Fibroblast of villous mesenchyme (primary cell): ENCODE results near the gene GFOD2. TPM values are rescaled to one million over a fixed set of nuclear protein-coding genes. Genes with fewer than 3 reads are reported as not detected.
"Not testable (repeated sequence)": the region's sequence is repeated elsewhere in the genome, so short reads cannot be mapped to it uniquely, and the experiment has no call there.

Experiments used
- DNase-seq: peaks from one replicate; pipeline ENCODE4 v3.0.0-alpha.2; 2010; ENCODE audit warnings: low read depth
- H3K4me3 ChIP-seq: 2 replicates; pipeline ENCODE4 v1.5.1; 2011; ENCODE audit warnings: low read depth, mild to moderate bottlenecking, low read length
- CTCF ChIP-seq: IDR thresholded peaks from 2 replicates; pipeline ENCODE4 v1.5.1; 2012; ENCODE audit warnings: low read depth, mild to moderate bottlenecking, low read length; ENCODE audit not compliant: insufficient read depth
- total RNA-seq: library from RNA; depleted of rRNA; stranded (reverse); fragments of >200 nt; gene quantifications from 2 replicates; pipeline ENCODE4 v1.2.3, GENCODE V29; 2012

The GFOD2 gene
- total RNA-seq, 1 donor = 15.5 TPM

DNA sequence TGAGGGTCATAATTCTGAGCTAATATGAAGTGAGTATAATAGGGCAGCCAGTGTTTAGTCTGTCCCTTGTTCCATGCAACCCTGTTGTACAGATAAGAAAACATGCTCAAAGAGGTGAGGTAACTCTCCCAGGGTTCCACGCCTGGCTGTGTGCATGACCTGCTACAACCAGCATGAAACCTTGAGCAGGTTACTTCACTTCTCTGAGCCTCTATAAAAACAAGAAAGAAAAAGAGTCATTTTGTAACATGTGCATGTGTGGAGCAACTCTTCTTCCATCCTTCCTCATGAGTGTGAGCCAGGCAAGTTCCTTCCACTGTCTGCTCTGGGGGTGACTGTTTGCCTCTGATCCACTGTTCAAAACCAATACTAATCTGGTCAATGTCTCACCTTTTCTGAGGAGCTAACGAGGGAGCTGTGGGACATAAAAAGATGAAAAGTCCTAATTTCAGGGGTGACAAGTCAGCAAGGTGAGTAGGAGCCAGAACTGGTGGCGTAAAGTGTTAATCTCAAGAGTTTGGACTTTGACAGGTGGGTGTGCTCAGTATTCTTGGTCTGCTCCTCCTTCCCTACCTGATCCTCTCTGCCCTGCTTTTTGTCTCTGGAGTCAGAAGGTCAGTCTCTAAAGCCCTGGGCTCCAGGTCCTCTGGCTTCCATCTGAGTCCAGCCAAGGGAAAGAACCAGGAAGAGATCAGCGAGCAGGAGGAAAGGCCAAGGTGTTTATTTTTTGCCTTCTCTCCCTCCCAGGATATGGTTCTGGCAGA, 21.5 kb downstream of the GFOD2 start:
- DNase-seq = no peak
- H3K4me3 ChIP-seq = no peak overlapping the region
- no peak for TF ChIP-seq CTCF

DNA sequence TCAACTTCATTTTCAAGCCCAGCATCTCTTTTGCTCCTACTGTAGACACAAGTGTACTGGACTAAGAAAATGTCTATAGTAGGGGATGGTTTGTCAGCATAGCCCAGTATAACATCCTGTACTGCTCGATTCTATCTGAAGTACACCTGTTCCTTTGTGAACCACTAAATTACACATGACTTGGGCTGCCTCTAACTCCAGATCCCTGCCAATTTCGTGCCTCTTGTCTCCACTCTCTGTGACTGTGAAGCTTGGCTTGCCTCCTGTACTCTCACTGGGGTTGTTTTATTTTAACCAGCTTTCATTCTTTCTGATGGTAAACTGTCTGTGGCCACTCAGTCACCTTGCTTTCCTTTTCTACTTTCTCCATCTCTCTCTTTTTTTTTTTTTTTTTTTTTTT, 24.5 kb downstream of the GFOD2 start:
- H3K4me3 ChIP-seq = no peak overlapping the region
- no peak for DNase-seq
- TF ChIP-seq CTCF = no peak

DNA sequence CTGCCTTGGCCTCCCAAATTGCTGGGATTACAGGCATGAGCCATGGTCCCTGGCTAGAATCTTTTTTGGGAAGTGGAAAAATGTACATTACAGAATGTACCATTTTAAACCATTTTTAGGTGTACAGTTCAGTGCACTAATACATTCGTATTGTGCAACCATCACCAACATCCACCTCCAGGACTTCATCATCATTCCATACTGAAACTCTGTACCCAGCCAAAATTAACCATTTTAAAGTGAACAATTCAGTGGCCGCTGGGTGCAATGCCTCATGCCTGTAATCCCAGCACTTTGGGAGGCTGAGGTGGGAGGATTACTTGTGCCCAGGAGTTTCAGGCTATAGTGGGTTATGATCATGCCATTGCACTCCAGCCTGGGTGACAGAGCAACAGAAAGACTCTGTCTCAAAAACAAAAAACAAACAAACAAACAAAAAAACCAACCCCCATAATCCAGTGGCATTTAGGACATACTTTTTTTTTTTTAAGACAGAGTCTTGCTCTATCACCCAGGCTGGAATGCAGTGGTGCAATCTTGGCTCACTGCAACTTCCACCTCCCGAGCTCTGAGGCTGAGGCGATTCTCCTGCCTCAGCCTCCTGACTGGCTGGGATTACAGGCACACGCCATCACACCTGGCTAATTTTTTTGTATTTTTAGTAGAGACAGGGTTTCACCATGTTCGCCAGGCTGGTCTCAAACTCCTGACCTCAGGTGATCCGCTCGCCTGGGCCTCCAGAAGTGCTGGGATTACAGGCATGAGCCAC, 25.4 kb downstream of the GFOD2 start:
- not testable (repeated sequence) for H3K4me3 ChIP-seq, DNase-seq

- TF ChIP-seq CTCF = no peak
- no peak overlapping the region for H3K4me3 ChIP-seq
- no peak for DNase-seq
Observed at GRCh38 chr16:67685388-67686112, 33.6 kb downstream of the GFOD2 start.

- H3K4me3 ChIP-seq = no peak overlapping the region
- no peak for DNase-seq
- no peak for TF ChIP-seq CTCF
Observed at GRCh38 chr16:67683767-67684166, 35.3 kb downstream of the GFOD2 start.

DNA sequence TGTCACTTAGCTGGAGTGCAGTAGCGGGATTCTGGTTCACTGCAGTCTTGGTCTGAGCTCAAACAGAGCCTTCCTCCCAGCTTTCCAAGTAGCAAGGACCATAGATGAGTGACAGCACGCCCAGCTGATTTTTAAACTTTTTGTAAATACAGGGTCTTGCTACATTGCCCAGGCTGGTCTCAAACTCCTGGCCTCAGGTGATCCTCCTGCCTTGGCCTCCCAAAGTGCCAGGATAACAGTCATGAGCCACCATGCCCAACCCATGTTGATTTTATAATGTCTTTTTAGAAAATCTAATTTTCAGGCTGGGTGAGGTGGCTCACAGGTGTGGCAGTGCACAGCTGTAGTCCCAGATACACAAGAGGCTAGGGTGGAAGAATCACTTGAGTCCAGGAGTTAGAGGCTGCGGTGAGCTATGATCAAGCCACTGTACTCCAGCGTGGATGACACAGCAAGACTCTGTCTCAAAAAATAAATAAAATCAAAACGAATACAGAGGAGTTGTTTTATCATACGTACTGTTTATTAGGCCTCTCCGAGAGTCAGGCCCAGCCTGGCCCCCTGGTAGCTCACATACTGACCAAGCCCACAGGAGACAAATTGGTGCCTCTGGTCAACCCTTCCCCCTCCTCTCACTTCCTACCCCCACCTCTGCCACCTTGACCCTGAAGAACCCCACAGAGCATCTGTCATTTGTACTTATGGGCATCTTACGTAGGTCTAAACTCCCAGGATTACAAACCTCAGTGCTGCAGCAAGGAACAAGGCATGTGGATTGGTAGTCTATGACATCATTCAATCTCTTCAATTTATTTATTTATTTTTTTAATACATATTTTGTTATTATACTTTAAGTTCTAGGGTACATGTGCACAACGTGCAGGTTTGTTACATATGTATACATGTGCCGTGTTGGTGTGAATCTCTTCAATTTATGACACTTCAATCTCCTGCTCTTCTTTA, 38.9 kb downstream of the GFOD2 start:
- TF ChIP-seq CTCF = no peak
- no peak for DNase-seq
- H3K4me3 ChIP-seq = no peak overlapping the region
